ENCODE measurements around the gene MPRIP. TPM values are rescaled to one million over a fixed set of nuclear protein-coding genes. Genes with fewer than 3 reads are reported as not detected.

The MPRIP gene
- total RNA-seq, 1 experiment from 2014 or later = 132 TPM

- Histone ChIP-seq H2AK5ac (ENCODE audit: insufficient read length, low read length) (no peak overlapping the region), H2BK120ac (ENCODE audit: low read depth, low read length, poor library complexity, severe bottlenecking) (no peak overlapping the region), H2BK15ac (ENCODE audit: low read depth, low read length) (no peak overlapping the region), H3K79me1 (ENCODE audit: insufficient read depth, low read depth, low read length, poor library complexity, severe bottlenecking) (no peaks in the 10 kb centered on the region), H3K79me2 (ENCODE audit: insufficient read depth, low read length) (no peaks in the 10 kb centered on the region), H2AFZ (ENCODE audit: low read length) (no peak overlapping the region), H3K9me3 (ENCODE audit: control insufficient read depth, low read depth, low read length) (no peaks in the 10 kb centered on the region), H2BK5ac (ENCODE audit: insufficient read length, low read length) (no peak overlapping the region), H3K27me3 (ENCODE audit: insufficient read depth, low read length) (no peaks in the 10 kb centered on the region), H3K14ac (ENCODE audit: insufficient read depth, low read length) (no peak overlapping the region), H2BK20ac (ENCODE audit: low read depth, low read length, poor library complexity, severe bottlenecking) (no peak overlapping the region), H3K9ac (ENCODE audit: extremely low read depth, insufficient read length, low read length) (no peak overlapping the region), H3K56ac (ENCODE audit: insufficient read length, low read depth, low read length) (no peak overlapping the region), H4K5ac (ENCODE audit: insufficient read length, low read depth, low read length) (no peak overlapping the region), H3K27ac (ENCODE audit: insufficient read length, low read depth, low read length) (no peak overlapping the region), H4K8ac (replicated peaks; ENCODE audit: insufficient read length, low read depth, low read length) (no peak overlapping the region), H2BK12ac (ENCODE audit: insufficient read length, low read depth, low read length) (no peak overlapping the region), H3K4me2 (ENCODE audit: insufficient read depth, insufficient read length, low read length) (no peak overlapping the region), H3K23ac (ENCODE audit: insufficient read length, low read depth, low read length) (no peak overlapping the region), H3K23me2 (ENCODE audit: insufficient read length, low read depth, low read length, poor library complexity, severe bottlenecking) (no peaks in the 10 kb centered on the region), H4K20me1 (ENCODE audit: control insufficient read depth, insufficient read depth, insufficient read length) (no peaks in the 10 kb centered on the region), H3K4ac (ENCODE audit: low read depth, low read length) (no peak overlapping the region), H3K18ac (ENCODE audit: insufficient read length, low read depth, low read length) (no peak overlapping the region), H3T11ph (ENCODE audit: low read length) (no peak overlapping the region), H3K4me1 (ENCODE audit: insufficient read depth, low read length) (peaks cover under 1% of the 10 kb centered on the region; the same call in 1 of the 2 replicates), H4K91ac (ENCODE audit: insufficient read length, low read depth, low read length) (no peak overlapping the region)
- no peaks in the 10 kb centered on the region for H3K36me3 Mint-ChIP-seq (ENCODE audit: insufficient read depth in 1 of 3, low read depth in 3 of 3)
- peaks cover 5% of the 10 kb centered on the region for H3K27me3 Mint-ChIP-seq (ENCODE audit: low read depth)
- no peak overlapping the region for H3K4me3 Mint-ChIP-seq
- H3K9me3 Mint-ChIP-seq = no peaks in the 10 kb centered on the region
- no peak for TF ChIP-seq CTCF (conservative IDR thresholded peaks at IDR 0.05)
- peaks cover 8 to 11% of the 10 kb centered on the region in 2 experiments for H3K4me1 Mint-ChIP-seq
- DNase-seq = no peak
- no peak overlapping the region for H3K27ac Mint-ChIP-seq
These were observed 7.7 kb upstream of the MPRIP start for GRCh38 chr17:17034496-17035075.

Data from H9 (cell line).